ENCODE measurements around the gene SPACA9. TPM values are rescaled to one million over a fixed set of nuclear protein-coding genes. Genes with fewer than 3 reads are reported as not detected.

Gene SPACA9
- total and polyA plus RNA-seq, 2 of the 4 experiments (the other 2 are of a cell fraction), result 0.90 to 4.9 TPM

DNA sequence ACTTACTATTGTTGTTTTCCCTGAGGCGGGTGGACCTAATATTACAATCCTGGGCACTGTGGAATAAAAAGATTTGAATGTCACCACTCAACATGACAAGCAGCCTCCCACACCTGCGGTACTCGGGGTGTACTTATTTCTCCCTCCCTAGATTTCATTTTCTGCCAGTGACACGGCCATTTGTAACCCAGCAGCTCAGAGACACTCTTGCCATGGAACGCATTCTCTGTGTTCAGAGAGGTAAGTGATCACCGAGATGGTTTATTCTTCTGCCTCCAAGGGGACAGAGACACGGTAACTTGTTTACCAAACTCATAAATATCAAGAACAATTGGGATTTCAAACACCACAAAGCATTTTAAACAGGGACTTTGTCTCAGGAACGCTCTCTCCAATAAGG is 11.8 kb upstream of the SPACA9 start:
- Histone ChIP-seq H3K23ac (ENCODE audit: low read depth, low read length) (no peak overlapping the region), H3K9me3 (ENCODE audit: control insufficient read depth, insufficient read depth, low read length) (no peaks in the 10 kb centered on the region), H2BK5ac (ENCODE audit: low read depth, low read length, poor library complexity, severe bottlenecking) (no peak overlapping the region), H3K18ac (ENCODE audit: low read depth, low read length) (no peak overlapping the region), H3K9me1 (ENCODE audit: insufficient read depth, low read length) (no peaks in the 10 kb centered on the region), H3K27me3 (ENCODE audit: control insufficient read depth, insufficient read depth, low read length) (peaks cover 39% of the 10 kb centered on the region), H2BK120ac (ENCODE audit: low read depth, low read length) (no peak overlapping the region), H3K56ac (ENCODE audit: extremely low read depth, insufficient read depth, low read length) (no peak overlapping the region), H3K4ac (ENCODE audit: low read depth, low read length) (no peak overlapping the region), H3K9ac (ENCODE audit: low read depth, low read length) (no peak overlapping the region), H3K36me3 (ENCODE audit: control insufficient read depth, insufficient read depth, low read length) (no peaks in the 10 kb centered on the region), H3K27ac (ENCODE audit: insufficient read depth, low read length) (no peak overlapping the region), H4K20me1 (ENCODE audit: insufficient read depth, low read length) (no peaks in the 10 kb centered on the region), H2AFZ (replicated peaks; ENCODE audit: low read length, poor library complexity) (no peak overlapping the region), H3K4me3 (ENCODE audit: insufficient read depth, low read depth, low read length) (no peak overlapping the region), H3K79me1 (ENCODE audit: low read depth in 1 of 2, low read length in 2 of 2) (no peaks in the 10 kb centered on the region), H3K14ac (replicated peaks; ENCODE audit: low read depth, low read length) (no peak overlapping the region), H2AK5ac (ENCODE audit: low read depth, low read length) (no peak overlapping the region), H4K91ac (ENCODE audit: insufficient read depth, low read depth, low read length) (no peak overlapping the region), H2AK9ac (replicated peaks; ENCODE audit: low read depth, low read length, poor library complexity) (no peak overlapping the region), H2BK20ac (ENCODE audit: low read depth, low read length) (no peak overlapping the region), H4K5ac (ENCODE audit: low read depth, low read length) (no peak overlapping the region), H4K8ac (ENCODE audit: low read depth in 2 of 2, low read length in 2 of 2) (no peak overlapping the region), H2BK15ac (ENCODE audit: low read depth, low read length) (no peak overlapping the region), H3K4me1 (ENCODE audit: control insufficient read depth, insufficient read depth, low read length) (no peaks in the 10 kb centered on the region), H3K4me2 (ENCODE audit: low read depth, low read length) (no peak overlapping the region)
- in situ Hi-C loops (cut with MboI; ENCODE audit: low sequenced_read_pairs), result no loop called here
- intact Hi-C loops (cut with micrococcal nuclease), result no loop called here
- WGBS, 2 experiments (ENCODE audit: extremely low coverage in 2 of 2, insufficient read length in 1 of 2), result no CpG with 5 or more reads among the region's 8 CpGs
- POLR2A ChIA-PET (ENCODE audit: unreplicated experiment), result no interaction called here
- CTCF ChIA-PET, result no interaction called here
- BruUV-seq (replicated peaks), result no TSS peak
- no peak for TF ChIP-seq RCOR1 (IDR thresholded peaks at IDR 0.05; ENCODE audit: insufficient replicate concordance, low read length)
- TF ChIP-seq, protein P1, sequence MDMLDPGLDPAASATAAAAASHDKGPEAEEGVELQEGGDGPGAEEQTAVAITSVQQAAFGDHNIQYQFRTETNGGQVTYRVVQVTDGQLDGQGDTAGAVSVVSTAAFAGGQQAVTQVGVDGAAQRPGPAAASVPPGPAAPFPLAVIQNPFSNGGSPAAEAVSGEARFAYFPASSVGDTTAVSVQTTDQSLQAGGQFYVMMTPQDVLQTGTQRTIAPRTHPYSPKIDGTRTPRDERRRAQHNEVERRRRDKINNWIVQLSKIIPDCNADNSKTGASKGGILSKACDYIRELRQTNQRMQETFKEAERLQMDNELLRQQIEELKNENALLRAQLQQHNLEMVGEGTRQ (IDR thresholded peaks at IDR 0.05; ENCODE audit: low read depth, low read length), result no peak
- TF ChIP-seq RFX5 (IDR thresholded peaks at IDR 0.05; ENCODE audit: low read depth, low read length), result no peak
- TF ChIP-seq POLR2A (IDR thresholded peaks at IDR 0.05; ENCODE audit: low read depth, low read length), result no peak
- TF ChIP-seq MAFK (IDR thresholded peaks at IDR 0.05; ENCODE audit: low read depth, low read length), result no peak
- no peak for TF ChIP-seq RAD21 (IDR thresholded peaks at IDR 0.05; ENCODE audit: low read length)
- TF ChIP-seq NFE2L2 (IDR thresholded peaks at IDR 0.05; ENCODE audit: low read depth, low read length), result no peak
- no peak for TF ChIP-seq CEBPB (IDR thresholded peaks at IDR 0.05; ENCODE audit: low read depth, low read length)
- TF ChIP-seq, protein P2, sequence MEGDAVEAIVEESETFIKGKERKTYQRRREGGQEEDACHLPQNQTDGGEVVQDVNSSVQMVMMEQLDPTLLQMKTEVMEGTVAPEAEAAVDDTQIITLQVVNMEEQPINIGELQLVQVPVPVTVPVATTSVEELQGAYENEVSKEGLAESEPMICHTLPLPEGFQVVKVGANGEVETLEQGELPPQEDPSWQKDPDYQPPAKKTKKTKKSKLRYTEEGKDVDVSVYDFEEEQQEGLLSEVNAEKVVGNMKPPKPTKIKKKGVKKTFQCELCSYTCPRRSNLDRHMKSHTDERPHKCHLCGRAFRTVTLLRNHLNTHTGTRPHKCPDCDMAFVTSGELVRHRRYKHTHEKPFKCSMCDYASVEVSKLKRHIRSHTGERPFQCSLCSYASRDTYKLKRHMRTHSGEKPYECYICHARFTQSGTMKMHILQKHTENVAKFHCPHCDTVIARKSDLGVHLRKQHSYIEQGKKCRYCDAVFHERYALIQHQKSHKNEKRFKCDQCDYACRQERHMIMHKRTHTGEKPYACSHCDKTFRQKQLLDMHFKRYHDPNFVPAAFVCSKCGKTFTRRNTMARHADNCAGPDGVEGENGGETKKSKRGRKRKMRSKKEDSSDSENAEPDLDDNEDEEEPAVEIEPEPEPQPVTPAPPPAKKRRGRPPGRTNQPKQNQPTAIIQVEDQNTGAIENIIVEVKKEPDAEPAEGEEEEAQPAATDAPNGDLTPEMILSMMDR (conservative IDR thresholded peaks at IDR 0.05; ENCODE audit: low read depth, low read length), result no peak
- TF ChIP-seq MAZ (IDR thresholded peaks at IDR 0.05; ENCODE audit: borderline replicate concordance, low read depth, low read length), result no peak
- TF ChIP-seq MXI1 (IDR thresholded peaks at IDR 0.05; ENCODE audit: borderline replicate concordance, low read depth, low read length), result no peak
- TF ChIP-seq, protein P3, sequence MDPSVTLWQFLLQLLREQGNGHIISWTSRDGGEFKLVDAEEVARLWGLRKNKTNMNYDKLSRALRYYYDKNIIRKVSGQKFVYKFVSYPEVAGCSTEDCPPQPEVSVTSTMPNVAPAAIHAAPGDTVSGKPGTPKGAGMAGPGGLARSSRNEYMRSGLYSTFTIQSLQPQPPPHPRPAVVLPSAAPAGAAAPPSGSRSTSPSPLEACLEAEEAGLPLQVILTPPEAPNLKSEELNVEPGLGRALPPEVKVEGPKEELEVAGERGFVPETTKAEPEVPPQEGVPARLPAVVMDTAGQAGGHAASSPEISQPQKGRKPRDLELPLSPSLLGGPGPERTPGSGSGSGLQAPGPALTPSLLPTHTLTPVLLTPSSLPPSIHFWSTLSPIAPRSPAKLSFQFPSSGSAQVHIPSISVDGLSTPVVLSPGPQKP (IDR thresholded peaks at IDR 0.05; ENCODE audit: borderline replicate concordance, low read depth, low read length), result no peak
- no peak for TF ChIP-seq SMC3 (IDR thresholded peaks at IDR 0.05; ENCODE audit: low read depth, low read length)
- TF ChIP-seq FOS (IDR thresholded peaks at IDR 0.05; ENCODE audit: low read depth, low read length), result no peak
- dilution Hi-C loops (cut with HindIII; ENCODE audit: low sequenced_read_pairs, unreplicated experiment), result no loop called here
- no peak for DNase-seq
- ATAC-seq (ENCODE audit: low read depth), result no peak
